Endodermal cell (in vitro differentiated cells): ENCODE results near the gene BICDL2. TPM values are rescaled to one million over a fixed set of nuclear protein-coding genes. Genes with fewer than 3 reads are reported as not detected.

Source experiments
- DNase-seq: peaks from one replicate; pipeline ENCODE4 v3.0.0-alpha.2; 2017
- H3K27ac ChIP-seq: 2 replicates; pipeline ENCODE4 v1.5.1; 2013; ENCODE audit warnings: mild to moderate bottlenecking, low read depth, low read length, moderate library complexity
- H3K27me3 ChIP-seq: 2 replicates; pipeline ENCODE4 v1.6.1; 2013; ENCODE audit warnings: mild to moderate bottlenecking, low read length, moderate library complexity; ENCODE audit not compliant: insufficient read depth, control insufficient read depth, poor library complexity, severe bottlenecking
- H3K36me3 ChIP-seq: 2 replicates; pipeline ENCODE4 v1.7.0; 2013; ENCODE audit warnings: mild to moderate bottlenecking, low read length, moderate library complexity; ENCODE audit not compliant: control insufficient read depth, insufficient read depth
- H3K4me1 ChIP-seq: one replicate; pipeline ENCODE4 v1.7.0; 2013; ENCODE audit warnings: low read length; ENCODE audit not compliant: control insufficient read depth, insufficient read depth
- H3K4me3 ChIP-seq: 2 replicates; pipeline ENCODE4 v1.5.1; 2013; ENCODE audit warnings: mild to moderate bottlenecking, low read length, moderate library complexity
- H3K9ac ChIP-seq: 2 replicates; pipeline ENCODE4 v1.6.1; 2013; ENCODE audit warnings: mild to moderate bottlenecking, low read length, moderate library complexity; ENCODE audit not compliant: poor library complexity, severe bottlenecking; ENCODE audit errors: extremely low read depth
- H3K9me3 ChIP-seq: 2 replicates; pipeline ENCODE4 v1.6.1; 2013; ENCODE audit warnings: mild to moderate bottlenecking, low read length, moderate library complexity; ENCODE audit not compliant: control insufficient read depth
- H3K27ac Mint-ChIP-seq: 2 replicates; pipeline ENCODE4 v1.8.0; 2020; ENCODE audit warnings: mixed read lengths
- H3K27me3 Mint-ChIP-seq: 2 replicates; pipeline ENCODE4 v1.8.0; 2021; ENCODE audit warnings: mild to moderate bottlenecking, mixed read lengths; ENCODE audit not compliant: insufficient read depth
- H3K36me3 Mint-ChIP-seq: 2 replicates; pipeline ENCODE4 v1.8.0; 2020; ENCODE audit warnings: low read depth, mixed read lengths
- H3K4me1 Mint-ChIP-seq: 2 replicates; pipeline ENCODE4 v1.8.0; 2020; ENCODE audit warnings: mixed read lengths
- H3K4me3 Mint-ChIP-seq: 2 replicates; pipeline ENCODE4 v1.8.0; 2020; ENCODE audit warnings: mild to moderate bottlenecking, moderate library complexity, mixed read lengths
- H3K9me3 Mint-ChIP-seq: 2 replicates; pipeline ENCODE4 v1.8.0; 2020; ENCODE audit warnings: mild to moderate bottlenecking, mixed read lengths
- CTCF ChIP-seq: fragments of 200-600 bp; sonication (generic); conservative IDR thresholded peaks from 2 replicates; pipeline ENCODE4 v1.5.0; 2021; ENCODE audit warnings: antibody characterized with exemption, mild to moderate bottlenecking
- WGBS, 2 experiments: methylation state at CpG; one replicate each; pipeline versions ENCODE4 v1.1.5 to v1.1.7; 2013; ENCODE audit warnings: missing lambda C conversion rate in 2 of 2, mixed read lengths in 1 of 2; ENCODE audit not compliant: insufficient coverage in 1 of 2, insufficient read length in 1 of 2; 5-methylcytosine and 5-hydroxymethylcytosine counted together
- total RNA-seq, 2 donors: library from RNA; stranded (reverse); fragmentation: NEBNext Ultra II Directional in 1 of 2; extraction: Animal tissue kit (Norgen Biotek cat#: 25700) in 1 of 2; gene quantifications; 2 replicates in 1 of 2; 3 replicates in 1 of 2; pipeline ENCODE4 v1.2.1, GENCODE V29; 2021

BICDL2 gene
- total RNA-seq, 2 donors from 2014 or later = 4.7 to 8.2 TPM

- peaks cover 26% of the 10 kb centered on the region for H3K27me3 ChIP-seq
- Mint-ChIP-seq H3K27me3 (peaks cover 40% of the 10 kb centered on the region), H3K27ac (no peak overlapping the region), H3K4me3 (no peak overlapping the region), H3K4me1 (no peaks in the 10 kb centered on the region), H3K9me3 (no peaks in the 10 kb centered on the region), H3K36me3 (peaks cover 21% of the 10 kb centered on the region)
- no peak overlapping the region for H3K9ac ChIP-seq
- no peaks in the 10 kb centered on the region for H3K4me1 ChIP-seq
- H3K36me3 ChIP-seq = peaks cover 19% of the 10 kb centered on the region
- no peak overlapping the region for H3K4me3 ChIP-seq
- DNase-seq = peak; percentile 50
- TF ChIP-seq CTCF = no peak
- no peak overlapping the region for H3K27ac ChIP-seq
- 90 to 91% methylated on average over 44 to 59 of the region's 59 CpGs for WGBS, 2 experiments
- H3K9me3 ChIP-seq = no peaks in the 10 kb centered on the region
Measured at GRCh38 chr16:3029491-3030221, 7.1 kb downstream of the BICDL2 start.

DNA sequence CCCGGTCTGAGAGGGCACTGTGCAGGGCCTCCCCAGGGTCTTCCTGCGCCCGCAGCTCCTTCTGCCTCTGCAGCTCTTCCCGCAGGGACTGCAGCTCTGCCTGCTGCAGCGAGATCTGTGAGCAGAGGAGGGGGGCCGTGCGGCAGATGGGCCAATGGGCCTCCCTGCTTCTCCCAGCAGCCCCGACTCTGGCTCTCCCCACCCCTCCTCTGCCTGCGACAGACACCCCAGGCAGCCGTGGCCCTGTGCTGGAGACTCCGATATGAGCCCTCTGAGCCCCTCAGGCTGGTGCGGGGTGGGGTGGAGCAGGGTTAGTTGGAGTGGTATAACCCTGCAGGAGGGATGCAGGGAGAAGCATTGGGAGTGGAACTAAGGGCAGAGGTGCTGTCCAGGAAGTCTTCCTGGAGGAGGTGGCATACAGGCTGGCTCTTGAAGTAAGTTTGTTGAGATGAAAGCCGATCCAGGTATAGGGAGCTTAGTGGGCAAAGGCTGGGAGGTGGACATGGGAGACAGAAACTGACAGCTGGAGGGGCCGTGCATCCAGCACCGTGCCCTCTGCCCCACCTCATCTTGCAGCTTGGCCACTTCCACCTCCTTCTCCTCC is 7.9 kb downstream of the BICDL2 start:
- DNase-seq = no peak
- no peak for TF ChIP-seq CTCF
- Mint-ChIP-seq H3K27ac (no peak overlapping the region), H3K4me1 (peaks cover 3% of the 10 kb centered on the region), H3K27me3 (peaks cover 37% of the 10 kb centered on the region), H3K36me3 (peaks cover 21% of the 10 kb centered on the region), H3K9me3 (no peaks in the 10 kb centered on the region), H3K4me3 (no peak overlapping the region)
- H3K4me1 ChIP-seq = no peaks in the 10 kb centered on the region
- no peak overlapping the region for H3K4me3 ChIP-seq
- H3K27ac ChIP-seq = no peak overlapping the region
- no peak overlapping the region for H3K9ac ChIP-seq
- 86 to 89% methylated on average over 6 to 15 of the region's 15 CpGs for WGBS, 2 experiments
- no peaks in the 10 kb centered on the region for H3K9me3 ChIP-seq
- H3K27me3 ChIP-seq = peaks cover 18% of the 10 kb centered on the region
- H3K36me3 ChIP-seq = peaks cover 19% of the 10 kb centered on the region

DNA sequence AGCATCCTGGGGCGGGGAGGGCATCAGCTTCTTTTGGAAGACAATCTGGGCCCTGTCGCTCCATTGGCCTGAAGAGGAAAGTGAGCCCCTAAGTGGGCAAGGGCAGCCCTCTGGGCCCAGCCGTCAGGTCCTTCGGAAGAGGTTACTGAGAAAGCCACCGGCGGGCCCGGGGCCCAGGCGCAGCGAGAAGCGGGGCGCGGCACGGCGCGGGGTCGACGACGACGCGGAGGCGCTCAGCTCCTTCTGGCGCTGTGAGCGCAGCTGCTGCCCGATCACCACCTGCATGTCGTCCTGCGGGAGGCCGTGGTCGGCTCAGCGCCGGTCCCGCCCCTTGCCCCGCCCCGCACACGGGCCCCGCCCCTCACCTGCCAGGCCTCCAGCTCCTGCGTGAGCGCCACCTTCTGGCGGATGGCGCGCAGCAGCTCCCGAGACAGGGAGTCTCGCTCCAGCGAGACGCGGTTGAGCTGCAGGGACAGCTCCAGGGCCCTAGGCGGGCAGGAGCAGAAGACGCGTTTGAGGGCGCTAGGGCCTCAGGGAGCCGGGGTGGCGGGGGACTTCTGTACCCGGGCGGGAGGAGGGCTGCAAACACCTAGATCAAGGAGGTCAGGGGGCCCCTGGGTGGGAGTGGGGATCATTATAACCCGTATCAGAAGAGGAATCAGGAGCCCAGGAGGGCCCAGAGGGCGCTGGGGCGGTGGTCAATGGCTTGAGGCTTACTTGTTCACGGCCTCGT is 8.6 kb downstream of the BICDL2 start:
- peaks cover 21% of the 10 kb centered on the region for H3K36me3 Mint-ChIP-seq
- WGBS, 2 experiments = 9 to 18% methylated on average over 22 to 58 of the region's 58 CpGs
- TF ChIP-seq CTCF = peak; percentile 91
- no peak overlapping the region for H3K4me3 Mint-ChIP-seq
- no peak overlapping the region for H3K9ac ChIP-seq
- H3K4me3 ChIP-seq = no peak overlapping the region
- H3K27ac Mint-ChIP-seq = no peak overlapping the region
- DNase-seq = peak; percentile 98
- peaks cover 11% of the 10 kb centered on the region for H3K27me3 ChIP-seq
- no peaks in the 10 kb centered on the region for H3K9me3 ChIP-seq
- H3K4me1 Mint-ChIP-seq = peaks cover 4% of the 10 kb centered on the region
- H3K27ac ChIP-seq = no peak overlapping the region
- H3K4me1 ChIP-seq = no peaks in the 10 kb centered on the region
- H3K36me3 ChIP-seq = peaks cover 19% of the 10 kb centered on the region
- H3K27me3 Mint-ChIP-seq = peaks cover 31% of the 10 kb centered on the region
- H3K9me3 Mint-ChIP-seq = no peaks in the 10 kb centered on the region
